IgD-negative memory B cell (primary cell): ENCODE measurements around the gene TYW1. TPM values are rescaled to one million over a fixed set of nuclear protein-coding genes. Genes with fewer than 3 reads are reported as not detected.
A peak's percentile ranks its signal among the peaks of the same experiment; 100 is the strongest.
"Not testable (repeated sequence)": the region's sequence is repeated elsewhere in the genome, so short reads cannot be mapped to it uniquely, and the experiment has no call there.

Experiments used
- H3K27ac Mint-ChIP-seq, 3 donors: one replicate each; pipeline ENCODE4 v1.8.0; 2020 to 2022; ENCODE audit warnings: mild to moderate bottlenecking in 3 of 3, mixed read lengths in 3 of 3, moderate library complexity in 1 of 3
- H3K27me3 Mint-ChIP-seq: one replicate; pipeline ENCODE4 v1.8.0; 2021; ENCODE audit warnings: mixed read lengths
- H3K36me3 Mint-ChIP-seq: one replicate; pipeline ENCODE4 v1.8.0; 2020; ENCODE audit warnings: mild to moderate bottlenecking, mixed read lengths
- H3K4me1 Mint-ChIP-seq, 3 donors: one replicate each; pipeline ENCODE4 v1.8.0; 2020 to 2022; ENCODE audit warnings: mixed read lengths in 3 of 3, mild to moderate bottlenecking in 1 of 3
- H3K4me3 Mint-ChIP-seq, 4 donors: one replicate each; pipeline ENCODE4 v1.8.0; 2020 to 2022; ENCODE audit warnings: mild to moderate bottlenecking in 4 of 4, mixed read lengths in 4 of 4, moderate library complexity in 3 of 4
- H3K9me3 Mint-ChIP-seq, 3 donors: one replicate each; pipeline ENCODE4 v1.8.0; 2020 to 2021; ENCODE audit warnings: mixed read lengths in 3 of 3, mild to moderate bottlenecking in 1 of 3
- polyA plus RNA-seq: library from polyadenylated mRNA; unstranded; fragments of 300-500 nt; fragmentation: Illumina TruSeq; gene quantifications from one replicate; pipeline ENCODE4 v1.2.3, GENCODE V29; 2021

The TYW1 gene
- polyA plus RNA-seq, 1 donor from 2014 or later: 21.2 TPM

DNA sequence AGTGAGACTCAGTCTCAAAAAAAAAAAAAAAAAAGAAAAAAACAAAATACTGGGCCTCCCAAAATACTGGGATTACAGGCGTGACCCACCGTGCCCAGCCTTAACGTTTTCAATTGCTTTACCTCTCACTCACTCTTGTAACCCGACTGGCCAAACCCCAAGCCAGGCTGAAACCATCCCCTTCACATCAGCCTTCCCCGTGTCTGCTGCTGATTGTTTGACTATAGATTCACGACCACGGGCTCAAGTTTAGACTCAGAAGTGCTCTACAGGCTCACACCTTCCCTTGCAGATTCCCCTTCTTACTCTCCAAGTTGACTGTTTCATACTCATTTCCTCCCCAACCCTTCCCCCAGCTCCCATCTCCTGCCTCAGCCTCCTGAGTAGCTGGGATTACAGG is 22.3 kb downstream of the TYW1 start:
- Mint-ChIP-seq H3K27me3 (no peaks in the 10 kb centered on the region), H3K4me1 (peaks cover 0 to 4% (median 2%) of the 10 kb centered on the region in 3 donors), H3K9me3 (no peaks in the 10 kb centered on the region), H3K36me3 (peaks cover 15% of the 10 kb centered on the region), H3K27ac (peak overlapping the region in 1 of 3 donors; percentile 47), H3K4me3 (no peak overlapping the region)

GRCh38 chr7:67019562-67020390 is 23.1 kb downstream of the TYW1 start:
- H3K36me3 Mint-ChIP-seq: peaks cover 18% of the 10 kb centered on the region
- H3K9me3 Mint-ChIP-seq: no peaks in the 10 kb centered on the region
- H3K4me1 Mint-ChIP-seq: peaks cover 0 to 4% (median 2%) of the 10 kb centered on the region in 3 donors
- H3K27me3 Mint-ChIP-seq: no peaks in the 10 kb centered on the region
- no peak overlapping the region for H3K4me3 Mint-ChIP-seq
- no peak overlapping the region for H3K27ac Mint-ChIP-seq

DNA sequence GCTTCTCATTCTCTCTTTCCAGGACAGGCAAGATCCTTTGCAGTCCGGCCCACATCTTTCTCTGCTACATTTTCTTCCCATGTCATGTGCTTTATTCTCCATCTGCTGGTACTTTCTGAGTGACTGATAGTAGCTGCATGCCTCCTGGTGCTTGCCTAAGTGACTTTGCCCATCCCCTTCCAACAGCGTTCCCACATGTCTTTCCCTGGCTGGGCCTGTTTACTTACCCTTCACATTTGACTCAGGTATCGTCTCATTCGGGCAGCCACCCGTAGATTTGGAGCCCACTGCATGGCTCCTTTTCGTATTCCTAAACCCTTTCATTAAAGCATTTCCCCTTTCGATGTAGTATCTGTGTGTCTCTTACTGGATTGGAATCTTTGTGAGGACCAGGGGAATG is 24.6 kb downstream of the TYW1 start:
- Mint-ChIP-seq H3K9me3 (no peaks in the 10 kb centered on the region), H3K4me1 (peaks cover 0 to 4% (median 2%) of the 10 kb centered on the region in 3 donors), H3K36me3 (peaks cover 20% of the 10 kb centered on the region), H3K27ac (peak overlapping the region in 1 of 3 donors; percentile 48), H3K27me3 (no peaks in the 10 kb centered on the region), H3K4me3 (no peak overlapping the region)

DNA sequence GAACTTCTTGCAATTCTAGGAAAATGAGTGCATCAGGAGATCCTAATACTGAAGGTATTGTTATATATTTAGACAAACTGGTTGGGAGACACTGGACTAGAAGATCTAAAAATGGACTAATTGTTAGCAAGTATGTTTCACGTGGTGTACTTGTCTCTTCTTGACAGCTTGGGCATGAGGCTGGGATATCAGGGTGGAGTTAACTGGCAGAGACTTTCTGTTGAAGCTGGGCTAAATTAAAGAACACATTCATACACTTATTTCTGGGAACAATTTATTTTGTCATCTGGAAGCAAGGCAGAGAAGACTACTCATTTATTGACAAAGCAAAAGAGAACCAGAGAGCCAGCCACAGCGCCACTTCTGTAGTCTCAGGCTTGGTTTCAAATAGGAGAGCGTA is 25.9 kb downstream of the TYW1 start:
- no peak overlapping the region for H3K4me3 Mint-ChIP-seq
- peaks cover 0 to 4% (median 2%) of the 10 kb centered on the region in 3 donors for H3K4me1 Mint-ChIP-seq
- no peak overlapping the region for H3K27ac Mint-ChIP-seq
- H3K36me3 Mint-ChIP-seq: peaks cover 22% of the 10 kb centered on the region
- no peaks in the 10 kb centered on the region for H3K9me3 Mint-ChIP-seq
- H3K27me3 Mint-ChIP-seq: no peaks in the 10 kb centered on the region

DNA sequence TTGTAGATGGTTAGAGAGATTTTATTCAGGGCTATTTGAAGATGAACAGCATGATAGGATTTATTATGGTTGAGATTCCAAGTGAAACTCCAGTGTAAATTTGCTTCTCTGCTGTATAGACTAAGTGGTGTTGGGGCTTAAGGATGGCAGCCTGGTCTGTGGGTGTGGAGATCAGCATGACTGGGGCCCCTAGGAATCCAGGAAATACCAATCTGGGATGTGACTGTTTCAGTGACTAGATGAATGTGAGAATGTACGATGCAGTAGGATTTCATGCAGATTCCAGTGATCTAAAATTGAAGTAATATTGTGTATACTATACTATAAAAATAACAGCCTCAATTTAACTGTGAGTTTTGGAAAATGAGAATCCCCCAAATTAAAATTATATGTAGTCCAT is 28.8 kb downstream of the TYW1 start:
- H3K4me1 Mint-ChIP-seq, H3K27me3 Mint-ChIP-seq, H3K27ac Mint-ChIP-seq, H3K4me3 Mint-ChIP-seq, H3K9me3 Mint-ChIP-seq: not testable (repeated sequence)
- H3K36me3 Mint-ChIP-seq: peaks cover 19% of the 10 kb centered on the region

GRCh38 chr7:67031685-67032084 is 35.1 kb downstream of the TYW1 start:
- not testable (repeated sequence) for H3K27ac Mint-ChIP-seq, H3K4me1 Mint-ChIP-seq, H3K4me3 Mint-ChIP-seq, H3K27me3 Mint-ChIP-seq, H3K9me3 Mint-ChIP-seq
- H3K36me3 Mint-ChIP-seq: peaks cover 11% of the 10 kb centered on the region

GRCh38 chr7:67033251-67033650 is 36.6 kb downstream of the TYW1 start:
- Mint-ChIP-seq H3K9me3 (peaks cover 0 to 4% (median 4%) of the 10 kb centered on the region in 3 donors), H3K4me1 (no peaks in the 10 kb centered on the region), H3K36me3 (peaks cover 9% of the 10 kb centered on the region), H3K4me3 (no peak overlapping the region), H3K27me3 (no peaks in the 10 kb centered on the region), H3K27ac (no peak overlapping the region)

GRCh38 chr7:67036432-67037395 is 40.1 kb downstream of the TYW1 start:
- H3K27me3 Mint-ChIP-seq, H3K36me3 Mint-ChIP-seq, H3K4me1 Mint-ChIP-seq, H3K4me3 Mint-ChIP-seq, H3K27ac Mint-ChIP-seq, H3K9me3 Mint-ChIP-seq: not testable (repeated sequence)

GRCh38 chr7:67040832-67041231 is 44.2 kb downstream of the TYW1 start:
- not testable (repeated sequence) for H3K4me3 Mint-ChIP-seq, H3K9me3 Mint-ChIP-seq, H3K27ac Mint-ChIP-seq, H3K27me3 Mint-ChIP-seq, H3K36me3 Mint-ChIP-seq, H3K4me1 Mint-ChIP-seq

DNA sequence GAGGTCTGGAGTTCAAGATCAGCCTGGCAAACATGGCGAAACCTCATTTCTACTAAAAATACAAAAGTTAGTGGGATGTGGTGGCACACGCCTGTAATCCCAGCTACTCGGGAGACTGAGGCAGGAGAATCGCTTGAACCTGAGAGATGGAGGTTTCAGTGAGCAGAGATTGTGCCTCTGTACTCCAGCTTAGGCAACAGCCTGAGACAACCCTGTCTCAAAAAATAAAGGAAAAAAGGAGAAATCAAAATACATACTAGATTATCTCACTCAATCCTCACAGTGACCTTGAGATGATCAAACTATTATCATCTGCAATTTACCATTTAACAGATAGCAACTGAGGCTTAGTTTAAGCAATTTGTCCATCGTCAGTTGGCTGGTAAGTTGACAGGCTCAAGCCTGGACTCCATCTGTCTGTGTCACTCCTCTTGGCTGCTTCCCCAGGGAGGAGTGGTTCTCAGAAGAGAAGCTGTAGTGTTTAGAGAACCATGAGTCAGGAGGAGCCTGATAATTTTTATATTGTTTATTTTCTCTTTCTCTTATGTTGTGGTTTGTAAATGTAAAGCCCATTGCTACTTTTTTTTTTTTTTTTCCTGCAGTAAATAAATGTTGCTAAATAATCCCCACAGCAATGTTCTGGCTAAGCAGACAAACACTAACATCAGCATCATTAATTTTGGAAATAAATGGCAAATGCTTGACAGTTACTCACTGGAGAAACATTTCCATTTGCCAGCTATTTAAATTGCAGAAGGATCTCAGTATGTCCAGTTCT is 46.3 kb downstream of the TYW1 start:
- H3K9me3 Mint-ChIP-seq, H3K27ac Mint-ChIP-seq, H3K4me3 Mint-ChIP-seq, H3K4me1 Mint-ChIP-seq, H3K36me3 Mint-ChIP-seq, H3K27me3 Mint-ChIP-seq: not testable (repeated sequence)

DNA sequence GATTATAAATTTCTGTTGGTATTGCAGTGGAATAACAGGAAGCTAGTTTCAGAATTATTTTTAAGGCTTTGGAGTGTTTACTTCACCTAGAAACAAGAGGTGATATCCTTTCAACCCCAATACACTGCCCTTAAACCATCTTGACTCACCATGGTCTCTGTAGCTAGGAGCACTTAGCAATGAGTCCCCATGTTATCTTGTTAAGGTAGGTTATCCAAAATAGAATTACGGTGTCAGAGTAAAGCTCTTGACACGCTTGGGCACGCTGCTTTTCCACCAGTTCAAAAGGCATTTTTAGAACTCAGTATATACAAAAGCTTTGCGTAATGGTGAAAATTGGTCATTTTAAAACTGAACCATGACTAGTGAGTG is 46.9 kb downstream of the TYW1 start:
- H3K4me1 Mint-ChIP-seq, H3K4me3 Mint-ChIP-seq, H3K9me3 Mint-ChIP-seq, H3K27me3 Mint-ChIP-seq, H3K27ac Mint-ChIP-seq, H3K36me3 Mint-ChIP-seq: not testable (repeated sequence)

DNA sequence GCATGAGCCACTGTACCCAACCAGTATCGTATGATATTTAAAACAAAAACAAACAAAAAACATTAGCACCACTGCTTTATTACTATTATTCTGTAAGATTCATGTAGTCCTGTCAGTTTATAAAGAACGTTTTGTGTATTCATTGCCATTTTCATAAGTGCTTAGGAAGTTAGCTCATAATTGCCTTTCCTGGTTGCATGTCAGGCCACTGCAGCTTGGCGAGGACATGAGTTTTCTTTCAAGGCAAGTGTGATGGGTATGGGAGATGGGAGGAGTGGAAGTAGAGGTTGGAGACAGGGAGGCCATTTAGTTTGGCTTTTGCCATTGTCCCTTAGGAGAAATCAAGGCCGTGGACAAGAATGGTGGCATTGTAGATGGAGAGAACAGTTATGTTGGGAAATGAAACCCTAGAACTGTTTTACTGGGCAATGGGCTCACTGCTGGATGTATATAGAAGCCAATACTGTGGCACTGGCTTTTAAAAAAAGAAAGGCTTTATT is 48.9 kb downstream of the TYW1 start:
- Mint-ChIP-seq H3K4me1 (peaks cover 0 to 4% (median 0%) of the 10 kb centered on the region in 3 donors), H3K27ac (no peak overlapping the region), H3K4me3 (no peak overlapping the region), H3K9me3 (no peaks in the 10 kb centered on the region), H3K36me3 (peaks cover 10% of the 10 kb centered on the region), H3K27me3 (no peaks in the 10 kb centered on the region)

DNA sequence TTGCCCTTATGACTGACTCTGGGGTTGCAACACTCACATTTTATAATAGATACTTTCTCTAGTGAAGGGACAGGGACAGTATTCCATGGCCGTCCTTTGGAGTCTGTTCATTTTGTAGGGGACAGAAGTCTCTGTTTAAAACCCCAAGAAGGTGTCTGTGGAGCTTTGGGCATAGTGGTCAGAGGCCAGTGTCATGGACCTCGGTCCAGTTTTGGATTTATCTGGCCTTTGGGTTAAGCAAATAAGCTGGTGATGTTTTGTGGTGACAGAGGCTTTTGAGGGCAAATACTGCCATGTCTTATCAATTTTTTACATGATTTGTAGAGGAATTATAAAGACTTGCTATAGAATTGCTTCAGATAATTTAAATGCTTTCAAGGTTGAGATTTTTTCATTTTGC is 50.2 kb downstream of the TYW1 start:
- H3K4me1 Mint-ChIP-seq, H3K27me3 Mint-ChIP-seq, H3K4me3 Mint-ChIP-seq, H3K9me3 Mint-ChIP-seq: not testable (repeated sequence)
- Mint-ChIP-seq H3K27ac (peak overlapping the region in 1 of 3 donors; percentile 17), H3K36me3 (peaks cover 18% of the 10 kb centered on the region)

DNA sequence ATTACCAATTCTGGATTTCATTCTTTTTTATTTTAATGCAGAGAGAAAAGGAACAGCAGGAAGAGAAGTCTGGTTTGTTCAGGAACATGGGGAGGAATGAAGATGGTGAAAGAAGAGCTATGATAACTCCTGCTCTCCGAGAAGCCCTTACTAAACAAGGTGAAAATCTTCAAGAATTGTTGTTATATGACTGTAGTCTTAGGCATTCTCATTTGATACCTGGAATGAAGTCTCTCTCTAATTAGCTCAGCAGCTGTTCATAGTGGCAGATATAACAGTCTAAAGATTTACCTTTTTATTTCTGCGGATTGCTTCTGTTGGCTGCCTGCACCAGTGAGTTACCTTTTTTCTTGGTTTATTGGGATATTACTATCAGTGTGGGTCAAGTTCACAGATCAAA is 53.3 kb downstream of the TYW1 start:
- H3K36me3 Mint-ChIP-seq: peaks cover 30% of the 10 kb centered on the region
- not testable (repeated sequence) for H3K27ac Mint-ChIP-seq, H3K27me3 Mint-ChIP-seq, H3K4me3 Mint-ChIP-seq, H3K4me1 Mint-ChIP-seq
- H3K9me3 Mint-ChIP-seq: peaks cover 2 to 11% (median 6%) of the 10 kb centered on the region in 3 donors

- Mint-ChIP-seq H3K4me3 (peak overlapping the region in 1 of 4 donors; percentile 18), H3K36me3 (peaks cover 29% of the 10 kb centered on the region)
Observed at GRCh38 chr7:67052161-67052560, 55.5 kb downstream of the TYW1 start.

More at GRCh38 chr7:67052161-67052560, 55.5 kb downstream of the TYW1 start:
- H3K9me3 Mint-ChIP-seq: peaks cover 2 to 11% (median 6%) of the 10 kb centered on the region in 3 donors
- not testable (repeated sequence) for H3K27me3 Mint-ChIP-seq, H3K4me1 Mint-ChIP-seq, H3K27ac Mint-ChIP-seq
